HG03175 (cell line): ENCODE results near the gene MARCHF4.
"Not testable (repeated sequence)": the region's sequence is repeated elsewhere in the genome, so short reads cannot be mapped to it uniquely, and the experiment has no call there.

Source experiments
- ATAC-seq: cut with Tn5 transposase; IDR thresholded peaks from one replicate; pipeline ENCODE4 v1.9.1; 2021; ENCODE audit warnings: mild to moderate bottlenecking, moderate library complexity; ENCODE audit not compliant: unreplicated experiment

Gene MARCHF4

GRCh38 chr2:216392945-216393840, 20.9 kb upstream of the MARCHF4 start:
- no peak for ATAC-seq

GRCh38 chr2:216392018-216392562, 19.8 kb upstream of the MARCHF4 start:
- ATAC-seq: no peak

- ATAC-seq: no peak
These were observed 19.1 kb upstream of the MARCHF4 start for GRCh38 chr2:216391401-216391800.

GRCh38 chr2:216389570-216389969, 17.3 kb upstream of the MARCHF4 start:
- no peak for ATAC-seq

- no peak for ATAC-seq
These were observed 16.0 kb upstream of the MARCHF4 start for GRCh38 chr2:216388046-216388884.

- no peak for ATAC-seq
These were observed 15.0 kb upstream of the MARCHF4 start for GRCh38 chr2:216387262-216387661.

- no peak for ATAC-seq
These were observed 13.2 kb upstream of the MARCHF4 start for GRCh38 chr2:216385478-216385877.

- not testable (repeated sequence) for ATAC-seq
These were observed 12.1 kb upstream of the MARCHF4 start for GRCh38 chr2:216384409-216384808.

GRCh38 chr2:216379977-216380376, 7.7 kb upstream of the MARCHF4 start:
- no peak for ATAC-seq

GRCh38 chr2:216375286-216375685, 3.0 kb upstream of the MARCHF4 start:
- no peak for ATAC-seq

- ATAC-seq: no peak
These were observed 1.6 kb upstream of the MARCHF4 start for GRCh38 chr2:216373896-216374295.

GRCh38 chr2:216372761-216373291, 543 bp upstream of the MARCHF4 start:
- no peak for ATAC-seq

- no peak for ATAC-seq
These were observed 1.1 kb downstream of the MARCHF4 start for GRCh38 chr2:216370961-216371712.

- ATAC-seq: no peak
These were observed 2.5 kb downstream of the MARCHF4 start for GRCh38 chr2:216369821-216370220.

- no peak for ATAC-seq
These were observed 5.4 kb downstream of the MARCHF4 start for GRCh38 chr2:216366777-216367471.

- ATAC-seq: no peak
These were observed 6.8 kb downstream of the MARCHF4 start for GRCh38 chr2:216365518-216365917.

GRCh38 chr2:216363221-216363620, 9.1 kb downstream of the MARCHF4 start:
- no peak for ATAC-seq

GRCh38 chr2:216362730-216363129, 9.6 kb downstream of the MARCHF4 start:
- ATAC-seq: no peak

GRCh38 chr2:216355711-216356110, 16.6 kb downstream of the MARCHF4 start:
- no peak for ATAC-seq

GRCh38 chr2:216354306-216354705, 18.0 kb downstream of the MARCHF4 start:
- no peak for ATAC-seq
